Endothelial cell of umbilical vein (primary cell): ENCODE data around the gene TMEM169. TPM values are rescaled to one million over a fixed set of nuclear protein-coding genes. Genes with fewer than 3 reads are reported as not detected.
A peak's percentile ranks its signal among the peaks of the same experiment; 100 is the strongest.

Experiments used
- BruUV-seq: library from RNA; stranded (reverse); fragments of 400-500 nt; replicated peaks from 2 replicates; lab custom pipeline; 2021; lab: Mats Ljungman, UMichigan
- CTCF ChIA-PET: fragments of 300-600, 350-600 bp; sonication (Branson Sonifier 250); formaldehyde crosslinking; loops from one replicate; lab custom pipeline; 2021; ENCODE audit warnings: antibody characterized with exemption, inconsistent platforms; lab: Charles Lee
- POLR2A ChIA-PET: fragments of 300-600, 350-600 bp; sonication (Branson Sonifier 250); formaldehyde crosslinking; loops from one replicate; lab custom pipeline; 2021; ENCODE audit warnings: antibody characterized with exemption, inconsistent platforms; lab: Charles Lee
- DNase-seq: peaks from one replicate; pipeline ENCODE4 v3.0.0-alpha.2; 2011; ENCODE audit warnings: low read depth, low spot score
- FAIRE-seq: peaks from 2 replicates; lab custom pipeline; 2011; peaks lifted over from hg19 to GRCh38; lab: Jason Lieb, UNC
- H2AFZ ChIP-seq: 2 replicates; pipeline ENCODE4 v1.6.0; 2012; ENCODE audit warnings: low read depth, low read length, control low read depth, inconsistent platforms
- H3K27ac ChIP-seq: 2 replicates; pipeline ENCODE4 v1.5.1; 2011; ENCODE audit warnings: low read depth, mild to moderate bottlenecking, control low read depth, low read length, moderate library complexity; ENCODE audit not compliant: insufficient read depth
- H3K27me3 ChIP-seq, 2 experiments: 2 replicates each; pipeline versions ENCODE4 v1.6.0 to v1.6.1; 2011; ENCODE audit warnings: low read length in 2 of 2, mixed read lengths in 1 of 2; ENCODE audit not compliant: control insufficient read depth in 2 of 2, insufficient read depth in 2 of 2
- H3K36me3 ChIP-seq, 2 experiments: 2 replicates in 1 of 2; 3 replicates in 1 of 2; pipeline ENCODE4 v1.5.1; 2011; ENCODE audit warnings: low read length in 2 of 2, mild to moderate bottlenecking in 1 of 2, moderate library complexity in 1 of 2; ENCODE audit not compliant: control insufficient read depth in 2 of 2, insufficient read depth in 2 of 2; ENCODE audit errors: extremely low read depth in 1 of 2
- H3K4me1 ChIP-seq: 3 replicates; pipeline ENCODE4 v1.5.1; 2011; ENCODE audit warnings: mild to moderate bottlenecking, low read length; ENCODE audit not compliant: control insufficient read depth, insufficient read depth; ENCODE audit errors: extremely low read depth
- H3K4me2 ChIP-seq: 2 replicates; pipeline ENCODE4 v1.6.1; 2011; ENCODE audit warnings: low read length, control low read depth, mixed read lengths; ENCODE audit not compliant: insufficient read depth
- H3K4me3 ChIP-seq, 3 experiments: fragments of 200-600 bp in 1 of 3; sonication (generic), shearing (Covaris generic) in 1 of 3; replicated peaks in 1 of 3; 2 replicates each; pipeline ENCODE4 v1.5.1; 2011 to 2016; ENCODE audit warnings: control low read depth in 3 of 3, low read length in 3 of 3, mild to moderate bottlenecking in 2 of 3, inconsistent platforms in 1 of 3, low read depth in 1 of 3, moderate library complexity in 1 of 3; ENCODE audit not compliant: insufficient read depth in 1 of 3
- H3K79me2 ChIP-seq: 2 replicates; pipeline ENCODE4 v1.6.0; 2012; ENCODE audit warnings: low read length, inconsistent platforms; ENCODE audit not compliant: control insufficient read depth, insufficient read depth
- H3K9ac ChIP-seq: replicated peaks from 2 replicates; pipeline ENCODE3; 2011; ENCODE audit warnings: low read length, control low read depth; ENCODE audit not compliant: insufficient read depth; ENCODE audit errors: extremely low read depth
- H3K9me1 ChIP-seq: replicated peaks from 3 replicates; pipeline ENCODE4 v1.6.0; 2011; ENCODE audit warnings: mild to moderate bottlenecking, low read length; ENCODE audit not compliant: control insufficient read depth, insufficient read depth; ENCODE audit errors: extremely low read depth
- H3K9me3 ChIP-seq: replicated peaks from 2 replicates; pipeline ENCODE4 v1.5.1; 2012; ENCODE audit warnings: low read length, inconsistent platforms; ENCODE audit not compliant: control insufficient read depth, insufficient read depth
- H4K20me1 ChIP-seq: replicated peaks from 2 replicates; pipeline ENCODE3; 2011; ENCODE audit warnings: mild to moderate bottlenecking, low read length; ENCODE audit not compliant: control insufficient read depth, insufficient read depth; ENCODE audit errors: extremely low read depth
- EZH2 ChIP-seq: IDR thresholded peaks from 2 replicates; pipeline ENCODE4 v1.6.1; 2012; ENCODE audit warnings: borderline replicate concordance, low read depth, mild to moderate bottlenecking, moderate library complexity, low read length, inconsistent platforms; ENCODE audit not compliant: severe bottlenecking
- FOS ChIP-seq: IDR thresholded peaks from 2 replicates; pipeline ENCODE4 v1.6.1; 2011; ENCODE audit warnings: mild to moderate bottlenecking, low read length, moderate library complexity, borderline replicate concordance; ENCODE audit not compliant: insufficient read depth
- GATA2 ChIP-seq: IDR thresholded peaks from 2 replicates; pipeline ENCODE4 v1.7.0; 2011; ENCODE audit warnings: low read depth, mild to moderate bottlenecking, moderate library complexity, mixed read lengths, low read length; ENCODE audit not compliant: insufficient read length, insufficient read depth
- JUN ChIP-seq: IDR thresholded peaks from 2 replicates; pipeline ENCODE4 v1.6.1; 2011; ENCODE audit warnings: borderline replicate concordance, low read depth; ENCODE audit not compliant: insufficient read length, insufficient read depth
- MYC ChIP-seq: IDR thresholded peaks from one replicate; pipeline ENCODE4 v1.6.1; 2011; ENCODE audit warnings: mild to moderate bottlenecking, low read depth, low read length
- POLR2A ChIP-seq: IDR thresholded peaks from 2 replicates; pipeline ENCODE4 v1.6.1; 2012; ENCODE audit warnings: low read depth, mild to moderate bottlenecking, control low read depth, low read length
- POLR2AphosphoS5 ChIP-seq: IDR thresholded peaks from 2 replicates; pipeline ENCODE4 v1.6.1; 2012; ENCODE audit warnings: low read depth, mild to moderate bottlenecking, control low read depth, low read length, moderate library complexity; ENCODE audit not compliant: insufficient read depth
- dilution Hi-C: fragments of 300-500 bp; cut with MboI; formaldehyde crosslinking; loops from one replicate; pipeline ENCODE4 v1.15.0; 2019; ENCODE audit warnings: low sequenced_read_pairs; ENCODE audit not compliant: extremely low pct_ligation_motif_present
- intact Hi-C: fragments of 100-400 bp; cut with micrococcal nuclease; formaldehyde crosslinking; loops from one replicate; pipeline ENCODE4 v1.10.0; 2022
- polyA plus RNA-seq, 4 experiments: library from polyadenylated mRNA; depleted of rRNA in 3 of 4; stranded (reverse) in 3 of 4; unstranded in 1 of 4; fragments of >200 nt; gene quantifications; 2 replicates each; pipeline versions ENCODE4 v1.2.1 to v1.2.3, GENCODE V29; 2011 to 2012; ENCODE audit warnings: missing spikeins in 1 of 4
- total RNA-seq: library from RNA; stranded (reverse); gene quantifications from 2 replicates; pipeline ENCODE4 v1.2.3, GENCODE V29; 2021
- TF ChIP-seq, protein P1 (sequence below), 2 donors: IDR thresholded peaks; 1 replicate in 1 of 2; 2 replicates in 1 of 2; pipeline ENCODE4 v1.5.1; 2011; ENCODE audit warnings: low read length in 2 of 2, mild to moderate bottlenecking in 2 of 2, moderate library complexity in 2 of 2, control low read depth in 1 of 2, inconsistent platforms in 1 of 2, low read depth in 1 of 2; ENCODE audit not compliant: insufficient read depth in 1 of 2; ENCODE audit errors: extremely low read depth in 1 of 2
- TF ChIP-seq, protein P2 (sequence below): IDR thresholded peaks from 2 replicates; pipeline ENCODE4 v1.6.1; 2011; ENCODE audit not compliant: insufficient read depth, insufficient read length

Gene TMEM169
- total and polyA plus RNA-seq, 2 donors (not counting 3 experiments of a cell fraction or from before 2014, with no cell fraction given) = 0.20 TPM; not detected in 1

DNA sequence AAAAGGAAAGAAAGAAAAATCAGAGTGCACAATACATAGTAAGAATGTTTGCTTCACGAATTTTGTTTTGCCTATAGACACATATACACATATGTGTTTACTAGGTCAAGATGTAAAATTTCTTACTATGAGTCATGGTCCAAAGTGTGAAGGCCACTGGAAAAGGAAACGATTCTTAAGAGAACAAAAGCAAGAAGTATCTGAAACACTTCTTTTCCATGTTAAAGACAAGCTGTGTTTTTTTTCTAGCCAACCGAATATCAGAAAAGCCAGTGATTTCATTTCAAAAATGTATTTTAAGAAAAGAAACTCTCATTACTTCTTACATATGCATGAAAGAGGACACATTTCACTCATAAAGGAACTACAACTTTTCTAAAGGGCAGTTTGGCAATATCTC, 25.0 kb upstream of the TMEM169 start:
- FAIRE-seq (no peak), DNase-seq (peak; percentile 53)
- Histone ChIP-seq H3K9ac (no peak overlapping the region), H3K27ac (no peak overlapping the region), H3K79me2 (no peaks in the 10 kb centered on the region), H3K4me2 (no peak overlapping the region), H3K36me3 (no peaks in the 10 kb centered on the region), H2AFZ (no peak overlapping the region), H3K9me1 (no peaks in the 10 kb centered on the region), H4K20me1 (no peaks in the 10 kb centered on the region), H3K27me3 (no peaks in the 10 kb centered on the region), H3K4me1 (peaks cover 7% of the 10 kb centered on the region), H3K9me3 (no peaks in the 10 kb centered on the region), H3K4me3 (no peak overlapping the region)
- TF ChIP-seq JUN (no peak), FOS (peak; percentile 34)
- intact Hi-C loops (no loop called here), dilution Hi-C loops (no loop called here)
- CTCF ChIA-PET = interaction anchor here (1.6 kb wide), 1 partner anchor 23 kb away, joined by 3 read pairs; no protein-coding TSS in a partner anchor
- POLR2A ChIA-PET = no interaction called here
- no TSS peak for BruUV-seq

DNA sequence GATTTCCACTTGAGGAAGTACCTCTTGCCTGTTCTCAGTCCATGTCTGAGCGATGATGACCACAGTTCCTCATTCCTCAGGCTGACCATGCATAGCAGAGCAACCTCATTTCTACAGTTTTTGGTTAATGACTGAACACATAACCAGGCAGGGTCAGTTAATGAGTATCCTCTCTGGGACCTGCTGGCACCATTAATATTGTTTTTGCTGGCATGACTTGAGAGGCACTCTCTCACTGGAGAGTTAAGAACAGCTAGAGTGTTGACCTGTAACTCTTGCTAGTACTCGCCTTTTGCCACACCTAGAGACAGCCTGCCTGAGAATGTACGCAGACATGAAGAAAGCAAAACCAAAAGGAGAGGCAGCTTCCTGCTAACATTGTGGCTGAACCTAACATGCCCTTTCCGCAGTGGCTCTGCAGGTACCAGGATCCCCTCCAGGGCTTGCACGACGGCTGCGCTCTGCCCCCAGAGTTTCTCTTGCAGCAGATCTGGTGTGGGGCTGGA, 24.0 kb upstream of the TMEM169 start:
- dilution Hi-C loops = no loop called here
- ChIA-PET CTCF (interaction anchor here (0.8 to 1.9 kb wide), 4 partner anchors 8 to 24 kb away, joined by 3 to 7 read pairs (median 3); no protein-coding TSS in a partner anchor), POLR2A (no interaction called here)
- no peaks in the 10 kb centered on the region for H4K20me1 ChIP-seq
- peak overlapping the region; percentile 23 for H2AFZ ChIP-seq
- H3K79me2 ChIP-seq = no peaks in the 10 kb centered on the region
- DNase-seq = no peak
- H3K9ac ChIP-seq = no peak overlapping the region
- no peaks in the 10 kb centered on the region for H3K9me3 ChIP-seq
- no peak for FAIRE-seq
- no peaks in the 10 kb centered on the region for H3K9me1 ChIP-seq
- BruUV-seq = no TSS peak
- no peaks in the 10 kb centered on the region for H3K36me3 ChIP-seq
- H3K4me2 ChIP-seq = no peak overlapping the region
- TF ChIP-seq POLR2AphosphoS5 (no peak), POLR2A (no peak), MYC (no peak), GATA2 (no peak), EZH2 (no peak), JUN (no peak), FOS (no peak)
- TF ChIP-seq, protein P1, sequence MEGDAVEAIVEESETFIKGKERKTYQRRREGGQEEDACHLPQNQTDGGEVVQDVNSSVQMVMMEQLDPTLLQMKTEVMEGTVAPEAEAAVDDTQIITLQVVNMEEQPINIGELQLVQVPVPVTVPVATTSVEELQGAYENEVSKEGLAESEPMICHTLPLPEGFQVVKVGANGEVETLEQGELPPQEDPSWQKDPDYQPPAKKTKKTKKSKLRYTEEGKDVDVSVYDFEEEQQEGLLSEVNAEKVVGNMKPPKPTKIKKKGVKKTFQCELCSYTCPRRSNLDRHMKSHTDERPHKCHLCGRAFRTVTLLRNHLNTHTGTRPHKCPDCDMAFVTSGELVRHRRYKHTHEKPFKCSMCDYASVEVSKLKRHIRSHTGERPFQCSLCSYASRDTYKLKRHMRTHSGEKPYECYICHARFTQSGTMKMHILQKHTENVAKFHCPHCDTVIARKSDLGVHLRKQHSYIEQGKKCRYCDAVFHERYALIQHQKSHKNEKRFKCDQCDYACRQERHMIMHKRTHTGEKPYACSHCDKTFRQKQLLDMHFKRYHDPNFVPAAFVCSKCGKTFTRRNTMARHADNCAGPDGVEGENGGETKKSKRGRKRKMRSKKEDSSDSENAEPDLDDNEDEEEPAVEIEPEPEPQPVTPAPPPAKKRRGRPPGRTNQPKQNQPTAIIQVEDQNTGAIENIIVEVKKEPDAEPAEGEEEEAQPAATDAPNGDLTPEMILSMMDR (IDR thresholded peaks at IDR 0.05; ENCODE audit: extremely low read depth in 1 of 2, insufficient read depth in 1 of 2, low read depth in 1 of 2, low read length in 2 of 2) = no peak
- TF ChIP-seq, protein P2, sequence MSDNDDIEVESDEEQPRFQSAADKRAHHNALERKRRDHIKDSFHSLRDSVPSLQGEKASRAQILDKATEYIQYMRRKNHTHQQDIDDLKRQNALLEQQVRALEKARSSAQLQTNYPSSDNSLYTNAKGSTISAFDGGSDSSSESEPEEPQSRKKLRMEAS = no peak
- H3K4me3 ChIP-seq = no peak overlapping the region
- H3K27me3 ChIP-seq = no peaks in the 10 kb centered on the region
- intact Hi-C loops = no loop called here
- peaks cover 7% of the 10 kb centered on the region for H3K4me1 ChIP-seq
- no peak overlapping the region for H3K27ac ChIP-seq
